HepG2 (cell line): Measurements from ENCODE around the gene C5AR2. TPM values are rescaled to one million over a fixed set of nuclear protein-coding genes. Genes with fewer than 3 reads are reported as not detected.
A peak's percentile ranks its signal among the peaks of the same experiment; 100 is the strongest.

Experiments used
- ATF3 ChIP-seq: sonication (generic); formaldehyde crosslinking; IDR thresholded peaks from 2 replicates; pipeline ENCODE4 v1.4.0; 2020; ENCODE audit warnings: missing genetic modification reagents
- CBFB ChIP-seq: sonication (generic); formaldehyde crosslinking; IDR thresholded peaks from 2 replicates; pipeline ENCODE4 v1.4.0; 2020; ENCODE audit warnings: missing genetic modification reagents
- CBX2 ChIP-seq, 2 experiments: fragments of 200-600 bp in 1 of 2; sonication (generic); formaldehyde crosslinking in 1 of 2; IDR thresholded peaks; 2 replicates each; pipeline versions ENCODE4 v1.7.0 to v1.8.1; 2018 to 2022; ENCODE audit warnings: low read depth in 2 of 2, low read length in 1 of 2, mild to moderate bottlenecking in 1 of 2, missing genetic modification reagents in 1 of 2
- CCAR2 ChIP-seq: fragments of 200-400 bp; formaldehyde crosslinking; optimal IDR thresholded peaks from 2 replicates; pipeline ENCODE3; 2018; ENCODE audit warnings: low read depth, mild to moderate bottlenecking, low read length, moderate library complexity
- CENPBD1 ChIP-seq: sonication (generic); formaldehyde crosslinking; IDR thresholded peaks from 2 replicates; pipeline ENCODE4 v1.8.0; 2022; ENCODE audit warnings: missing genetic modification reagents, low read depth, mild to moderate bottlenecking, borderline replicate concordance
- GABPB1 ChIP-seq: IDR thresholded peaks from 2 replicates; pipeline ENCODE4 v1.6.1; 2016; ENCODE audit warnings: mild to moderate bottlenecking, missing genetic modification reagents, moderate library complexity, missing compliant biosample characterization
- GTF2F1 ChIP-seq: fragments of 150-350 bp; IDR thresholded peaks from 2 replicates; pipeline ENCODE4 v1.6.1; 2014; ENCODE audit warnings: low read length
- KIAA2018 ChIP-seq: sonication (generic); formaldehyde crosslinking; IDR thresholded peaks from 2 replicates; pipeline ENCODE4 v1.5.0; 2020; ENCODE audit warnings: mild to moderate bottlenecking, missing genetic modification reagents, borderline replicate concordance
- MYNN ChIP-seq: sonication (generic); formaldehyde crosslinking; IDR thresholded peaks from 2 replicates; pipeline ENCODE4 v1.4.0; 2020; ENCODE audit warnings: mild to moderate bottlenecking, low read depth, missing genetic modification reagents
- NR2C2 ChIP-seq: sonication (generic); formaldehyde crosslinking; IDR thresholded peaks from 2 replicates; pipeline ENCODE4 v1.4.0; 2020; ENCODE audit warnings: missing genetic modification reagents, mild to moderate bottlenecking, moderate library complexity, borderline replicate concordance
- RARA ChIP-seq: IDR thresholded peaks from 2 replicates; pipeline ENCODE4 v1.6.1; 2016; ENCODE audit warnings: missing genetic modification reagents, missing compliant biosample characterization
- RBFOX2 ChIP-seq: fragments of 200-400 bp; formaldehyde crosslinking; IDR thresholded peaks from 2 replicates; pipeline ENCODE4 v1.6.1; 2017; ENCODE audit warnings: low read depth, mild to moderate bottlenecking, low read length
- SIN3B ChIP-seq: fragments of 150-350 bp; IDR thresholded peaks from 2 replicates; pipeline ENCODE4 v1.6.1; 2014; ENCODE audit warnings: low read length
- ZKSCAN5 ChIP-seq: sonication (generic); formaldehyde crosslinking; IDR thresholded peaks from 2 replicates; pipeline ENCODE4 v1.5.1; 2020; ENCODE audit warnings: mild to moderate bottlenecking, missing genetic modification reagents
- ZNF296 ChIP-seq: sonication (generic); formaldehyde crosslinking; conservative IDR thresholded peaks from 2 replicates; pipeline ENCODE4 v1.5.0; 2020; ENCODE audit warnings: mild to moderate bottlenecking, missing genetic modification reagents
- ZNF44 ChIP-seq: sonication (generic); formaldehyde crosslinking; IDR thresholded peaks from 2 replicates; pipeline ENCODE4 v1.5.1; 2020; ENCODE audit warnings: mild to moderate bottlenecking, missing genetic modification reagents
- ZNF460 ChIP-seq: sonication (generic); formaldehyde crosslinking; IDR thresholded peaks from 2 replicates; pipeline ENCODE4 v1.5.1; 2020; ENCODE audit warnings: missing genetic modification reagents, mild to moderate bottlenecking, borderline replicate concordance
- ZNF512 ChIP-seq: sonication (generic); formaldehyde crosslinking; IDR thresholded peaks from 2 replicates; pipeline ENCODE4 v1.4.0; 2020; ENCODE audit warnings: mild to moderate bottlenecking, missing genetic modification reagents
- ZNF570 ChIP-seq: sonication (generic); formaldehyde crosslinking; IDR thresholded peaks from 2 replicates; pipeline ENCODE4 v1.4.0; 2020; ENCODE audit warnings: mild to moderate bottlenecking, missing genetic modification reagents, borderline replicate concordance
- ZNF788 ChIP-seq: sonication (generic); formaldehyde crosslinking; IDR thresholded peaks from 2 replicates; pipeline ENCODE4 v1.5.0; 2020; ENCODE audit warnings: mild to moderate bottlenecking, missing genetic modification reagents, borderline replicate concordance
- ZSCAN9 ChIP-seq: IDR thresholded peaks from 2 replicates; pipeline ENCODE4 v1.6.1; 2016; ENCODE audit warnings: borderline replicate concordance
- polyA plus RNA-seq, 8 experiments: library from polyadenylated mRNA; depleted of rRNA in 3 of 8; stranded (reverse) in 7 of 8; unstranded in 1 of 8; fragments of >200 nt; fragmentation: Illumina TruSeq in 4 of 8; extraction: Trizol in 4 of 8; gene quantifications; 2 replicates each; pipeline versions ENCODE4 v1.2.1 to v1.2.3, GENCODE V29; 2011 to 2016; ENCODE audit warnings: low read depth in 4 of 8, missing spikeins in 1 of 8, mixed read lengths in 1 of 8; ENCODE audit not compliant: insufficient read depth in 1 of 8
- total RNA-seq, 5 experiments: library from RNA; depleted of rRNA; stranded (reverse); fragments of >200 nt; fragmentation: Illumina TruSeq; extraction: Trizol; gene quantifications; 2 replicates each; pipeline ENCODE4 v1.2.3, GENCODE V29; 2016; ENCODE audit warnings: low read depth in 1 of 5

C5AR2 gene
- total and polyA plus RNA-seq, 2 of the 13 experiments (the other 11 are each of a cell fraction or from before 2014, with no cell fraction given): 0.09 to 0.24 TPM

- TF ChIP-seq RBFOX2 (peak; percentile 68), CCAR2 (no peak), KIAA2018 (CRISPR knock-in tag) (no peak), MYNN (CRISPR knock-in tag) (no peak), ZNF570 (CRISPR knock-in tag) (no peak), ZNF296 (CRISPR knock-in tag) (no peak), GABPB1 (CRISPR knock-in tag) (peak; percentile 76; the same call in 1 of the 2 replicates), ZNF460 (CRISPR knock-in tag) (no peak), RARA (CRISPR knock-in tag) (no peak), ZNF512 (no peak), ZNF44 (CRISPR knock-in tag) (no peak), ZSCAN9 (0 out of 2 replicates have a peak, but pooled peaks have one; percentile 36), CBX2 (IDR thresholded peaks at IDR 0.05; ENCODE audit: low read depth, low read length) (no peak), CBX2 (CRISPR knock-in tag; IDR thresholded peaks at IDR 0.05; ENCODE audit: low read depth) (no peak), GTF2F1 (no peak), CENPBD1 (CRISPR knock-in tag) (no peak), ZNF788 (CRISPR knock-in tag) (peak; percentile 75; the same call in 1 of the 2 replicates), CBFB (CRISPR knock-in tag) (peak; percentile 64; the same call in 1 of the 2 replicates), NR2C2 (CRISPR knock-in tag) (no peak), ZKSCAN5 (no peak), SIN3B (no peak), ATF3 (CRISPR knock-in tag) (no peak)
Observed at GRCh38 chr19:47353307-47353712, 21.3 kb downstream of the C5AR2 start (continued).
